K562 (cell line): Measurements from ENCODE around the gene DPP3. TPM values are rescaled to one million over a fixed set of nuclear protein-coding genes. Genes with fewer than 3 reads are reported as not detected.

Experiments used
- ATAC-seq: fragments of 200-7000 bp; cut with Tn5 transposase; 3 replicates; pipeline ENCODE4 v1.9.1; 2020; ENCODE audit warnings: moderate library complexity
- BruUV-seq: library from RNA; stranded (reverse); fragments of 400-500 nt; replicated peaks from 2 replicates; lab custom pipeline; 2021; lab: Mats Ljungman, UMichigan
- CTCF ChIA-PET: fragments of 300-600 bp; formaldehyde crosslinking; extraction: SDS; loops from one replicate; lab custom pipeline; 2021; ENCODE audit warnings: low intra/inter-chr PET ratio; lab: Yijun Ruan, JAX
- POLR2A ChIA-PET: fragments of 300-600, 350-650 bp; sonication (Branson Sonifier 250); formaldehyde crosslinking; extraction: SDS; loops from one replicate; lab custom pipeline; 2021; ENCODE audit warnings: antibody characterized with exemption, inconsistent platforms; lab: Yijun Ruan, JAX
- DNase-seq, 4 experiments: peaks; one replicate each; pipeline versions ENCODE4 v3.0.0 to v3.0.0-alpha.2; 2011 to 2018; ENCODE audit warnings: low spot score in 3 of 4, mixed read lengths in 3 of 4; ENCODE audit errors: extremely low read depth in 1 of 4
- FAIRE-seq: peaks from 2 replicates; lab custom pipeline; 2011; peaks lifted over from hg19 to GRCh38; lab: Jason Lieb, UNC
- H2AFZ ChIP-seq: 2 replicates; pipeline ENCODE4 v1.6.0; 2011; ENCODE audit warnings: low read depth, low read length, control low read depth, inconsistent platforms
- H3K27ac ChIP-seq: fragments of 200-600 bp; 3 replicates; pipeline ENCODE4 v1.8.0; 2011; ENCODE audit warnings: low read depth, mild to moderate bottlenecking, control low read depth, inconsistent platforms, low read length, moderate library complexity, mixed read lengths; ENCODE audit errors: extremely low read depth
- H3K27me3 ChIP-seq, 2 experiments: fragments of 300-600 bp in 1 of 2; 2 replicates in 1 of 2; 3 replicates in 1 of 2; pipeline versions ENCODE4 v1.6.0 to v1.8.0; 2011; ENCODE audit warnings: inconsistent platforms in 2 of 2, low read length in 2 of 2, mild to moderate bottlenecking in 1 of 2, mixed read lengths in 1 of 2, moderate library complexity in 1 of 2; ENCODE audit not compliant: control insufficient read depth in 2 of 2, insufficient read depth in 2 of 2
- H3K36me3 ChIP-seq: fragments of 300-600 bp; 3 replicates; pipeline ENCODE4 v1.8.0; 2011; ENCODE audit warnings: mild to moderate bottlenecking, low read length, inconsistent platforms; ENCODE audit not compliant: control insufficient read depth, insufficient read depth
- H3K4me1 ChIP-seq, 2 experiments: fragments of 200-600 bp in 1 of 2; replicated peaks in 1 of 2; 2 replicates in 1 of 2; 3 replicates in 1 of 2; pipeline versions ENCODE4 v1.5.1 to v1.8.0; 2011; ENCODE audit warnings: inconsistent platforms in 2 of 2, low read length in 2 of 2, mild to moderate bottlenecking in 1 of 2, mixed read lengths in 1 of 2, moderate library complexity in 1 of 2; ENCODE audit not compliant: control insufficient read depth in 2 of 2, insufficient read depth in 2 of 2
- H3K4me2 ChIP-seq: 2 replicates; pipeline ENCODE4 v1.6.1; 2011; ENCODE audit warnings: low read length, control low read depth, inconsistent platforms, mixed read lengths; ENCODE audit not compliant: insufficient read depth
- H3K4me3 ChIP-seq: fragments of 200-600 bp; sonication (generic), shearing (Covaris generic); 2 replicates; pipeline ENCODE4 v1.5.1; 2016; ENCODE audit warnings: control low read depth, inconsistent platforms
- H3K79me2 ChIP-seq: fragments of 200-600 bp; 3 replicates; pipeline ENCODE4 v1.8.0; 2011; ENCODE audit warnings: low read length, inconsistent platforms; ENCODE audit not compliant: control insufficient read depth, insufficient read depth
- H3K9ac ChIP-seq, 2 experiments: 2 replicates each; pipeline versions ENCODE4 v1.6.0 to v1.6.1; 2011; ENCODE audit warnings: low read depth in 2 of 2, low read length in 2 of 2, control low read depth in 1 of 2, inconsistent platforms in 1 of 2, mild to moderate bottlenecking in 1 of 2, mixed read lengths in 1 of 2; ENCODE audit not compliant: insufficient read depth in 1 of 2
- H3K9me1 ChIP-seq: one replicate; pipeline ENCODE4 v1.6.0; 2011; ENCODE audit warnings: inconsistent platforms, mild to moderate bottlenecking, low read length, moderate library complexity; ENCODE audit not compliant: control insufficient read depth, insufficient read depth
- H3K9me3 ChIP-seq: replicated peaks from 2 replicates; pipeline ENCODE4 v1.5.1; 2011; ENCODE audit warnings: low read depth, low read length, inconsistent platforms; ENCODE audit not compliant: control insufficient read depth, insufficient read depth
- H4K20me1 ChIP-seq: replicated peaks from 2 replicates; pipeline ENCODE4 v1.6.1; 2011; ENCODE audit warnings: low read length, inconsistent platforms, mixed read lengths; ENCODE audit not compliant: control insufficient read depth, insufficient read depth
- CHAMP1 ChIP-seq: fragments of 450-650 bp; IDR thresholded peaks from 2 replicates; pipeline ENCODE4 v1.6.1; 2016; ENCODE audit warnings: mild to moderate bottlenecking
- CTCF ChIP-seq, 3 experiments: IDR thresholded peaks in 2 of 3; conservative IDR thresholded peaks in 1 of 3; 2 replicates each; pipeline ENCODE4 v1.5.1; 2011 to 2012; ENCODE audit warnings: low read length in 3 of 3, mild to moderate bottlenecking in 3 of 3, control low read depth in 2 of 3, improper control_type of control experiment in 1 of 3, inconsistent platforms in 1 of 3, low read depth in 1 of 3, mixed read lengths in 1 of 3, moderate library complexity in 1 of 3; ENCODE audit not compliant: insufficient read depth in 2 of 3
- EZH2 ChIP-seq: IDR thresholded peaks from 2 replicates; pipeline ENCODE4 v1.6.1; 2012; ENCODE audit warnings: low read depth, mild to moderate bottlenecking, inconsistent platforms, low read length, borderline replicate concordance
- SREBF2 ChIP-seq: sonication (generic); formaldehyde crosslinking; IDR thresholded peaks from 2 replicates; pipeline ENCODE4 v1.4.0; 2020; ENCODE audit warnings: mild to moderate bottlenecking, missing genetic modification reagents
- YBX1 ChIP-seq: fragments of 450-650 bp; IDR thresholded peaks from 2 replicates; pipeline ENCODE4 v1.7.1; 2016; ENCODE audit warnings: mild to moderate bottlenecking
- ZBTB34 ChIP-seq: fragments of 250-450 bp; sonication (Bioruptor Pico); IDR thresholded peaks from 2 replicates; pipeline ENCODE4 v1.8.0; 2021; ENCODE audit warnings: mild to moderate bottlenecking, moderate library complexity
- ZNF184 ChIP-seq: sonication (generic); formaldehyde crosslinking; IDR thresholded peaks from 2 replicates; pipeline ENCODE4 v1.5.0; 2020; ENCODE audit warnings: missing genetic modification reagents
- ZNF253 ChIP-seq: fragments of 250-450 bp; sonication (Bioruptor Pico); conservative IDR thresholded peaks from 2 replicates; pipeline ENCODE4 v1.6.1; 2021; ENCODE audit warnings: mild to moderate bottlenecking
- WGBS: fragments of 100-300 bp; shearing (Covaris generic); methylation state at CpG from one replicate; pipeline ENCODE4 v1.1.6; 2016; ENCODE audit warnings: low coverage, mixed read lengths; ENCODE audit not compliant: insufficient coverage; ENCODE audit errors: missing lambda C conversion rate; 5-methylcytosine and 5-hydroxymethylcytosine counted together
- in situ Hi-C: fragments of 300-500 bp; cut with MboI; formaldehyde crosslinking; loops from 4 replicates; pipeline ENCODE4 v1.15.0; 2018; ENCODE audit warnings: inconsistent platforms, mixed read lengths
- intact Hi-C: fragments of 100-400 bp; cut with micrococcal nuclease; formaldehyde crosslinking; loops from 2 replicates; pipeline ENCODE4 v1.14.2; 2022
- polyA plus RNA-seq, 8 experiments: library from polyadenylated mRNA; depleted of rRNA in 4 of 8; stranded (reverse) in 5 of 8; unstranded in 3 of 8; fragments of >200 nt; fragmentation: Nextera tagmentation in 2 of 8; fragmentation: Illumina TruSeq in 1 of 8; extraction: Ambion mirVana in 2 of 8; extraction: Trizol in 1 of 8; gene quantifications; 2 replicates each; pipeline versions ENCODE4 v1.2.1 to v1.2.3, GENCODE V29; 2011 to 2014; ENCODE audit warnings: inconsistent platforms in 1 of 8, missing spikeins in 1 of 8
- total RNA-seq, 7 experiments: library from RNA; depleted of rRNA in 6 of 7; stranded (reverse); fragments of >200 nt in 6 of 7; fragmentation: Illumina TruSeq in 2 of 7; extraction: Trizol in 2 of 7; gene quantifications; 2 replicates each; pipeline versions ENCODE4 v1.2.1 to v1.2.3, GENCODE V29; 2011 to 2021; ENCODE audit warnings: low replicate concordance in 1 of 7

Gene DPP3
- total and polyA plus RNA-seq, 9 of the 15 experiments (the other 6 are each of a cell fraction or from before 2014, with no cell fraction given), result 3.7 to 69.2 (median 43.3) TPM

- DNase-seq, result no peak
- no peaks in the 10 kb centered on the region for H3K9me1 ChIP-seq
- H2AFZ ChIP-seq, result no peak overlapping the region
- TF ChIP-seq ZBTB34 (CRISPR knock-in tag), result no peak
- TF ChIP-seq CHAMP1, result no peak
- TF ChIP-seq ZNF253 (CRISPR knock-in tag), result no peak
- no peak for TF ChIP-seq EZH2
- TF ChIP-seq YBX1, result no peak
- TF ChIP-seq ZNF184, result no peak
- TF ChIP-seq CTCF (IDR thresholded peaks at IDR 0.05 in 2 of 3, conservative IDR thresholded peaks at IDR 0.05 in 1 of 3; ENCODE audit: insufficient read depth in 2 of 3, low read depth in 1 of 3, low read length in 3 of 3), result no peak
- TF ChIP-seq SREBF2, result no peak
- H3K4me1 ChIP-seq, result peaks cover 0 to 38% of the 10 kb centered on the region in 2 experiments; a peak in 4 of 5 replicates
- POLR2A ChIA-PET, result interaction anchor here (0.6 to 0.8 kb wide), 2 partner anchors 20 to 117 kb away, joined by 3 to 4 read pairs; no protein-coding TSS in a partner anchor
- H3K36me3 ChIP-seq, result peaks cover 5% of the 10 kb centered on the region; the same call in 1 of the 3 replicates
- ATAC-seq, result no peak
- H3K27me3 ChIP-seq, result peaks cover 0 to 4% of the 10 kb centered on the region in 2 experiments; a peak in 1 of 5 replicates
- H3K9me3 ChIP-seq, result no peaks in the 10 kb centered on the region
- H4K20me1 ChIP-seq, result no peaks in the 10 kb centered on the region
- no peak overlapping the region for H3K4me3 ChIP-seq
- CTCF ChIA-PET, result no interaction called here
- no peak overlapping the region for H3K9ac ChIP-seq
- no peak overlapping the region for H3K27ac ChIP-seq
- no peak for FAIRE-seq
- peaks cover 6% of the 10 kb centered on the region; the same call in 1 of the 3 replicates for H3K79me2 ChIP-seq
- in situ Hi-C loops (no loop called here), intact Hi-C loops (no loop called here)
- 0% methylated on average over 4 of the region's 5 CpGs for WGBS
- no peak overlapping the region for H3K4me2 ChIP-seq
- no TSS peak for BruUV-seq
These were observed 67.4 kb downstream of the DPP3 start for GRCh38 chr11:66547662-66548009.
